Hepatocyte (in vitro differentiated cells): Measurements from ENCODE around the gene FOXK1. TPM values are rescaled to one million over a fixed set of nuclear protein-coding genes. Genes with fewer than 3 reads are reported as not detected.
"Not testable (repeated sequence)": the region's sequence is repeated elsewhere in the genome, so short reads cannot be mapped to it uniquely, and the experiment has no call there.

ENCODE experiments used
- DNase-seq: peaks from one replicate; pipeline ENCODE4 v3.0.0-alpha.2; 2016; ENCODE audit warnings: low spot score
- H2AFZ ChIP-seq: fragments of 200-600 bp; sonication (generic); 2 replicates; pipeline ENCODE4 v1.6.0; 2016; ENCODE audit warnings: antibody characterized with exemption, mild to moderate bottlenecking
- H3K27ac ChIP-seq: fragments of 200-600 bp; sonication (generic); 2 replicates; pipeline ENCODE4 v1.5.1; 2016; ENCODE audit warnings: mild to moderate bottlenecking
- H3K27me3 ChIP-seq: fragments of 200-600 bp; sonication (generic); 2 replicates; pipeline ENCODE4 v1.6.1; 2016
- H3K36me3 ChIP-seq: fragments of 200-600 bp; sonication (generic); replicated peaks from 2 replicates; pipeline ENCODE4 v1.5.1; 2016; ENCODE audit warnings: low read depth; ENCODE audit not compliant: insufficient read depth
- H3K4me1 ChIP-seq: fragments of 200-600 bp; sonication (generic); 2 replicates; pipeline ENCODE4 v1.5.1; 2016; ENCODE audit warnings: mild to moderate bottlenecking, moderate library complexity; ENCODE audit not compliant: insufficient read depth
- H3K4me2 ChIP-seq: fragments of 200-600 bp; sonication (generic); 2 replicates; pipeline ENCODE4 v1.6.0; 2016
- H3K4me3 ChIP-seq: fragments of 200-600 bp; sonication (generic); 2 replicates; pipeline ENCODE4 v1.5.1; 2016; ENCODE audit warnings: mild to moderate bottlenecking
- H3K79me2 ChIP-seq: fragments of 200-600 bp; sonication (generic); 2 replicates; pipeline ENCODE4 v1.6.0; 2017; ENCODE audit warnings: mild to moderate bottlenecking
- H3K9me2 ChIP-seq: fragments of 200-600 bp; sonication (generic); replicated peaks from 2 replicates; pipeline ENCODE4 v1.6.0; 2017; ENCODE audit warnings: mild to moderate bottlenecking; ENCODE audit not compliant: insufficient read depth
- H3K9me3 ChIP-seq: fragments of 200-600 bp; sonication (generic); 2 replicates; pipeline ENCODE4 v1.5.1; 2016; ENCODE audit warnings: low read depth, mild to moderate bottlenecking
- H4K20me1 ChIP-seq: fragments of 200-600 bp; sonication (generic); 2 replicates; pipeline ENCODE4 v1.6.0; 2016; ENCODE audit warnings: mild to moderate bottlenecking; ENCODE audit not compliant: insufficient read depth, poor library complexity, severe bottlenecking
- EZH2 ChIP-seq: fragments of 200-600 bp; sonication (generic); IDR thresholded peaks from 2 replicates; pipeline ENCODE4 v1.6.1; 2016; ENCODE audit warnings: antibody characterized with exemption, mild to moderate bottlenecking, borderline replicate concordance
- EZH2phosphoT487 ChIP-seq: fragments of 200-600 bp; sonication (generic); IDR thresholded peaks from one replicate; pipeline ENCODE4 v1.6.1; 2018; ENCODE audit warnings: antibody characterized with exemption, mild to moderate bottlenecking, low read depth, moderate library complexity; ENCODE audit not compliant: unreplicated experiment, severe bottlenecking
- WGBS: methylation state at CpG from one replicate; pipeline ENCODE4 v1.1.6; 2016; ENCODE audit warnings: low lambda C conversion rate; ENCODE audit errors: missing lambda C conversion rate; 5-methylcytosine and 5-hydroxymethylcytosine counted together
- polyA plus RNA-seq: library from polyadenylated mRNA; unstranded; fragments of >200 nt; fragmentation: Nextera tagmentation; extraction: Ambion mirVana; gene quantifications from 2 replicates; pipeline ENCODE4 v1.2.1, GENCODE V29; 2016
- total RNA-seq: library from RNA; depleted of rRNA; stranded (reverse); fragments of >200 nt; gene quantifications from 2 replicates; pipeline ENCODE4 v1.2.3, GENCODE V29; 2014
- TF ChIP-seq, protein P1 (sequence below): fragments of 200-600 bp; sonication (generic); IDR thresholded peaks from 2 replicates; pipeline ENCODE4 v1.5.1; 2016; ENCODE audit warnings: antibody characterized with exemption, mild to moderate bottlenecking; ENCODE audit not compliant: poor library complexity

The FOXK1 gene
- total and polyA plus RNA-seq, 2 experiments from 2014 or later: 8.3 to 17.8 TPM

DNA sequence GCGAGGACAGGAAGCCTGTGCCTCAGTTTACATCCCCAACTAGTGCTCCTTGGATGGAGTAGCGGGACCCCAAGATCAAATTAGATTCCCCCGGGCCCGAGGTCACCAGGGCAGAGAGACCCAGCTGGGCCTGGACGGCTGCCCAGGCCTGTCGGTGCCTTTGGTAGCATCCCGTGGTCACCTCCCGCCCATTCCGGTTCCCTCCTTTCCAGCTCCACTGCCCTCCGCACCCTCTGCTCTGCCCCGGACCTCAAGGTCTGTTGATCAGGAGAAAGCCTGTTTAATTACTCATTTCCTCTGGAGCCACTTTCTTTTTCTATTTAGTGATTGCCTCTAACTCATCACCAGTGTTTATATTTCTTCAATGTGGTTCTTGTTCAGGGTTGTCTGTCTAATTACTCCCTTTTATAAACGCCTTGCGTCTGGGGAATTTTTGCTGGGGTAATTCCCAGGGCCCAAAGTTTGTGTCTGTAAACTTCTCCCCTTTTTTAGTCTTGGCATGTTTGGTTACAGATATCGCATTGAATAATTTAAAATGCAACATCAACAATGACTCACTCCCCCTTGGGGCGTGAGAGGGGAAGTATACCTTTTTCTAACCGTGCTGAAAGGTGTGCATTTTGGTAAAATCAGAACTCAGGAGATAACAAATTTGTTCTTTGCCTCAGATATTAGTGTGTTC is 1.9 kb downstream of the FOXK1 start:
- peak; percentile 58 for DNase-seq
- H3K27ac ChIP-seq: peak overlapping the region; percentile 56
- H3K27me3 ChIP-seq: no peaks in the 10 kb centered on the region
- peak overlapping the region; percentile 77 for H3K4me3 ChIP-seq
- H3K9me2 ChIP-seq: no peaks in the 10 kb centered on the region
- H3K36me3 ChIP-seq: no peaks in the 10 kb centered on the region
- H3K9me3 ChIP-seq: no peaks in the 10 kb centered on the region
- peaks cover 23% of the 10 kb centered on the region for H3K4me1 ChIP-seq
- H3K79me2 ChIP-seq: peaks cover 65% of the 10 kb centered on the region
- no peak for TF ChIP-seq EZH2phosphoT487
- TF ChIP-seq, protein P1, sequence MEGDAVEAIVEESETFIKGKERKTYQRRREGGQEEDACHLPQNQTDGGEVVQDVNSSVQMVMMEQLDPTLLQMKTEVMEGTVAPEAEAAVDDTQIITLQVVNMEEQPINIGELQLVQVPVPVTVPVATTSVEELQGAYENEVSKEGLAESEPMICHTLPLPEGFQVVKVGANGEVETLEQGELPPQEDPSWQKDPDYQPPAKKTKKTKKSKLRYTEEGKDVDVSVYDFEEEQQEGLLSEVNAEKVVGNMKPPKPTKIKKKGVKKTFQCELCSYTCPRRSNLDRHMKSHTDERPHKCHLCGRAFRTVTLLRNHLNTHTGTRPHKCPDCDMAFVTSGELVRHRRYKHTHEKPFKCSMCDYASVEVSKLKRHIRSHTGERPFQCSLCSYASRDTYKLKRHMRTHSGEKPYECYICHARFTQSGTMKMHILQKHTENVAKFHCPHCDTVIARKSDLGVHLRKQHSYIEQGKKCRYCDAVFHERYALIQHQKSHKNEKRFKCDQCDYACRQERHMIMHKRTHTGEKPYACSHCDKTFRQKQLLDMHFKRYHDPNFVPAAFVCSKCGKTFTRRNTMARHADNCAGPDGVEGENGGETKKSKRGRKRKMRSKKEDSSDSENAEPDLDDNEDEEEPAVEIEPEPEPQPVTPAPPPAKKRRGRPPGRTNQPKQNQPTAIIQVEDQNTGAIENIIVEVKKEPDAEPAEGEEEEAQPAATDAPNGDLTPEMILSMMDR: no peak
- no peak for TF ChIP-seq EZH2
- 20% methylated on average over 16 of the region's 16 CpGs for WGBS
- H4K20me1 ChIP-seq: peaks cover 53% of the 10 kb centered on the region
- peak overlapping the region; percentile 97 for H3K4me2 ChIP-seq
- H2AFZ ChIP-seq: no peak overlapping the region

DNA sequence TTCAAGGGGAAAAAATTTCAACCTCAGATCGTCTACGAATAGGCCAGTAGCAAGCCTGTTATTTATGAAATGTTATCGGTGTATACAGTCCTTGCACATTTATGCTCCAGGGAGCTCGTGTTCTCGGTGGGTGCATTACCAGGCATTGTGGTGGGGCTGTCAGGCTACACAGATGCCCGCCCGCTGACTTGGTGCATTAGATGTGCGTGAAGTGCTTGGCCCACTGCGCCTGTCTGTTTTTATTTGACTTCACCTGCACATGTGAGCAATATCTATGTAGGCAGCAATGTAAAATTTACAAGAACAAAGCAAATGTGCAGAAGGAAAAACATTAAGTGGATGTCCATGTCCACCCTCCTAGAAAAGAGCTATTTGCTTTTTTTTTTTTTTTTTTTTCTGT is 2.8 kb downstream of the FOXK1 start:
- no peaks in the 10 kb centered on the region for H3K9me2 ChIP-seq
- 90% methylated on average over 9 of the region's 9 CpGs for WGBS
- TF ChIP-seq EZH2 (no peak), EZH2phosphoT487 (no peak)
- TF ChIP-seq, protein P1: no peak
- H2AFZ ChIP-seq: no peak overlapping the region
- peaks cover 74% of the 10 kb centered on the region for H3K79me2 ChIP-seq
- peaks cover 23% of the 10 kb centered on the region for H3K4me1 ChIP-seq
- peaks cover 61% of the 10 kb centered on the region for H4K20me1 ChIP-seq
- no peaks in the 10 kb centered on the region for H3K9me3 ChIP-seq
- H3K27ac ChIP-seq: peak overlapping the region; percentile 56
- DNase-seq: no peak
- H3K36me3 ChIP-seq: no peaks in the 10 kb centered on the region
- H3K27me3 ChIP-seq: no peaks in the 10 kb centered on the region
- no peak overlapping the region for H3K4me3 ChIP-seq
- peak overlapping the region; percentile 97 for H3K4me2 ChIP-seq

DNA sequence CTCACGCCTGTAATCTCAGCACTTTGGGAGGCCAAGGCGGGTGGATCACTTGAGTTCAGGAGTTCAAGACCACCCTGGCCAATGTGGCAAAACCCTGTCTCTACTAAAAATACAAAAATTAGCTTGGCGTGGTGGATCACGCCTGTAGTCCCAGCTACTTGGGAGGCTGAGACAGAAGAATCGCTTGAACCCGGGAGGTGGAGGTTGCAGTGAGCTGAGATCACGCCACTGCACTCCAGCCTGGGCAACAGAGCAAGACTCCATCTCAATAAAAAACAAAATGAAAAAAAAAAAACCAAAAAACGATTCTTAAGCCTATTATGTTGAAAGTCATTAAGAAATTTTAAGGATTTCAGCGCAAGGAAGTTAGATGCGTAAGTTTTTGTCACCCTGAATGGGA is 3.6 kb downstream of the FOXK1 start:
- not testable (repeated sequence) for H3K27ac ChIP-seq, H3K9me3 ChIP-seq, H3K27me3 ChIP-seq, H3K4me3 ChIP-seq, H3K36me3 ChIP-seq, H3K4me2 ChIP-seq, DNase-seq, H3K9me2 ChIP-seq, H2AFZ ChIP-seq
- Histone ChIP-seq H4K20me1 (peaks cover 67% of the 10 kb centered on the region), H3K79me2 (peaks cover 82% of the 10 kb centered on the region), H3K4me1 (peaks cover 23% of the 10 kb centered on the region)
- 96% methylated on average over 10 of the region's 10 CpGs for whole genome bisulfite sequencing

DNA sequence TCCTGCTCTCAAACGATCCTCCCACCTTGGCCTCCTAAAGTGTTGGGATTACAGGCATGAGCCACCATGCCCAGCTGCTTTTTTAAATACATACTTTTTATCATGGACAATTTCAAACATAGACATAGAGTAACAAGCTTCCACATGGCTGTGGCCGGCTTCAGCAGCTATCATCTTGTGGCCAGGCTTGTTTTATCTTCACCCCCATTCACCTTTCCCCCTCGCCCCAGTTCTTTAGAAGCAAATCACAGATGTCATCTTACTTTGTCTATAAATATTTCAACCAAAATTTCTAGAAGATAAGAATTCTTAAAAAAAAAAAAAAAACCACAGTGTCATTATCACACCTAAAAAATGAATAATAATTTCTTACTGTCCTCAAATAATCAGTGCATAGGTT is 5.9 kb downstream of the FOXK1 start:
- Histone ChIP-seq H3K4me2 (no peak overlapping the region), H2AFZ (no peak overlapping the region), H3K36me3 (no peaks in the 10 kb centered on the region), H3K4me3 (no peak overlapping the region), H3K27ac (no peak overlapping the region), H3K27me3 (no peaks in the 10 kb centered on the region), H3K79me2 (peaks cover 100% of the 10 kb centered on the region), H4K20me1 (peaks cover 85% of the 10 kb centered on the region), H3K9me3 (no peaks in the 10 kb centered on the region), H3K9me2 (no peaks in the 10 kb centered on the region), H3K4me1 (peaks cover 30% of the 10 kb centered on the region)
- TF ChIP-seq EZH2phosphoT487 (no peak), EZH2 (no peak)
- TF ChIP-seq, protein P1: no peak
- 95% methylated on average over 3 of the region's 3 CpGs for WGBS
- no peak for DNase-seq
